Skeletal muscle cell (primary cell): ENCODE results near the gene C7.

Experiments
- DNase-seq: peaks from one replicate; pipeline ENCODE4 v3.0.0-alpha.2; 2010; ENCODE audit warnings: low read depth
- H3K4me3 ChIP-seq: 2 replicates; pipeline ENCODE4 v1.5.1; 2011; ENCODE audit warnings: low read depth, mild to moderate bottlenecking, control low read depth, low read length, moderate library complexity

C7 gene

DNA sequence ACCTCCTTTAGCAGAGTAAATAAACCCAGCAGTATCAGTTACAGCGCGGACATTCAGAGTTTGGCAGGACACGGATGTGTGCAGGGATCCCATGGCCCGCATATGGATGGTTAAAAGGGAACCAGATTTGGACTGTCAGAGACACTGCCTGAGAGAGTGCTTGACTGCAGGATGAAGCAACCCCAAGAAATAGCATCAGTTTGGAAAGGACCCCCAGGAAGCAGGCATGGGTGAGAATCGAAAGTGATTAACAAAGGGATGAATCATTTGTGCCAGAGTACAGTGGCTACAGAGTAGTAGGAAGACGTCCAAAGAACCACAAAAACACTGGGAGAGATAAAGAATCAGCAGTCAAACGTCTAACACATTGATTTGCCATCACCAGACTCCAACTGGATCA is 5.5 kb downstream of the C7 start:
- H3K4me3 ChIP-seq: peak overlapping the region; percentile 5
- DNase-seq: peak; percentile 49

DNA sequence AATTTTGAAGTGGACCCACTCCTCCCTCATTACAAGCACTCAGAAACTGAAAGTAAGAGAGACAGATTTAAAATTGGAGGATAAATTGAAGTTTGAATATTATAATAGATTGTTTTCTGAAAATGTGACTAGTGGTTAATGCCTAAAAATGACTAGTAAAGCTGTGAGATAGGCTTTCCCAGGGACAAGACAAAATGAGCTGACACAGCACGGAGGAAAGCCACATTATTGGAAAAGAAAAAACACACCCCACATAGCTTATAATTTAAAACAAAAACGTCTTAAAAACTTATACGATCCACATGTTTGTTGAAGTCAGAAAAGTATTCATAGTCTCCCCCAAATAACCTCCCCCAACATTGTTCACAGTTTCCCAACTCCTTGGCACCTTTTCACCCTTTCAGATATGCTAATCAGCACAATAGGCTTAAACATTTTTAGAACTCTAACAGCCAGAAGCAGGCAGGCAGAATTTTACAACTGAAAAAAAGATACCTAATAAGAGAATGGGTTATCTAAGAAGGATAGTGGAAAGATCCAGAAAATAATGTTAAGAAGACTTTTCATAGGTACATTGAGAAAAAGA is 6.1 kb downstream of the C7 start:
- no peak for DNase-seq
- H3K4me3 ChIP-seq: peak overlapping the region; percentile 5

DNA sequence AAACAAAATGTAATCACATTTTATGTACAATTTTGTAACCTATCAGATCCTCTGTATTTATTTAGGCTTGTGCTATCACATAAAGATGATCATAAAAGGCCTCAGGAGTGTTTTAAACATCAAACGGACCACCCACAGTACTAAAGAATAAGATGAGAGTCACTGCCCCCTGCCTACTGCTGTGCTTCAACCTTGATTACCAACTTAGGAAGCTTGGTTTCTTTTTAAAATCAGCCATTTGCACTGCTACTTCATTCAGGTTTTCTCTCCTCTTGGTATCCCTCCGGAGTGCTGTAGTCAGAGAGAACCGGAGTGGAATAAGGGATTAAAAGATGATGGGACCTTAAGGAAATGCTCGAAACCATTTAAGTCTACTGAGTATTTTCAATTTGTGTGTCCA is 6.9 kb downstream of the C7 start:
- H3K4me3 ChIP-seq: no peak overlapping the region
- DNase-seq: no peak

DNA sequence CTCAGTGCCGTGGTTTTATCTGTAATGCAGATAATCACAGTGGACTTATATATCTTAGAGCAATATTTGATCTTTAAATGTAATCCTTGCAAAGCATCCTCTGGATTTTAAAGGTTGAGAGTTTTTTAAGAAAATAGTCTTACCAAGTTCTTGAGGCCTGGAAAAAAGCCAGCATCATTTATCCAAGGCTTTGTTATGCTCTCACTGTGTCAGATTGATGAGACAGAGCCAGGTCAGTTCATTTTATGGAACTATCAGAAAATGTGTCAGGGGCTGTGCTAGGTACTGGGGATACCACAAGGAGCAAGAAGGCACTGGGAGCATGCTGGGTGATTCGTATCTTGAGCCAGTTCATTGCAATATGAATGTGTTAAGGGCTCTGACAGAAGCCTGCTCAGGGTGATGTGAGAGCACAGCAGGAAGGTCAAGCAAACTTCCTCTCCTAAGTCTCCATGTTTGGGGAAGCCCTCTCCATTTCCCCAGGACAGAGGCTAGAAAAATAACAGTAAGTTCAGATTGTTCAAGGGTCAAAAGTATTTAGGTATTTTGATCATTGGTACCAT is 19.7 kb downstream of the C7 start:
- DNase-seq: no peak
- no peak overlapping the region for H3K4me3 ChIP-seq

DNA sequence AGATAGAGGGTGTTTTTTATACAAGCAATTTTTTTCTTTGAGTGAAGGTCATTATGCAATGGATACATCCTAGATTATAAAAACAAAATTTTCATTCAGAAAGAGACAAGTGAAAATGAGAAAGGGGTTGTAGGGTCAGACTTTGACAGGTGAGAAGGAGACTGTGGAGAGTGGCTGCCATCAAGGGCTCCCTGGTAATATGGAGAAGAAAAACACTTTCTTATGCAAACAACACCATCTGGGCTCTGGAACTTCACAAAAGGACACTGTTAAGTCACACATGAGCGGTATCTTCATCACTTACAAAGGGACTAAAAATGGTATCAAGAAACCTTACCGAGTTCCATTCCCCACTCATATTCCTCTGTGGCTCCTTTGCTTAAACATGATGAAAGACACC is 23.5 kb downstream of the C7 start:
- no peak overlapping the region for H3K4me3 ChIP-seq
- no peak for DNase-seq

DNA sequence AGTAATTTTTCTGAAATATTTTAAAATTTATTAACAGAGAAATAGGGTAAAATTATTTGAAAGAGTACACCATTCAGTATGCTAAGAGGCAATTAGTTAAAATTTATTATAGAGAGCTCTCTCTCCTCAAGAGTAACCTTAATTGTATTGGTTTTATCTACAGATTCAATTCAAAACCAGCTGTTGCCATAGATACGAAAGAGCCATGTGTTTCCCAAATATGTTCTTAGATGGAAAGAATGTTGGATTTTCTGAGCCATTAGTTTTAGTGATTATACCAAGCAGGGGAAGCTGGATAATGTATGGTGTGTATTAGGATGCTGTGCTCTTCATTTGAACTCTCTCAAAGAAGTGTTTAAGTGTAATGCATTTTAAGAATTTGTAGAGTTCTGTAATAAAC is 27.8 kb downstream of the C7 start:
- no peak for DNase-seq
- H3K4me3 ChIP-seq: no peak overlapping the region

DNA sequence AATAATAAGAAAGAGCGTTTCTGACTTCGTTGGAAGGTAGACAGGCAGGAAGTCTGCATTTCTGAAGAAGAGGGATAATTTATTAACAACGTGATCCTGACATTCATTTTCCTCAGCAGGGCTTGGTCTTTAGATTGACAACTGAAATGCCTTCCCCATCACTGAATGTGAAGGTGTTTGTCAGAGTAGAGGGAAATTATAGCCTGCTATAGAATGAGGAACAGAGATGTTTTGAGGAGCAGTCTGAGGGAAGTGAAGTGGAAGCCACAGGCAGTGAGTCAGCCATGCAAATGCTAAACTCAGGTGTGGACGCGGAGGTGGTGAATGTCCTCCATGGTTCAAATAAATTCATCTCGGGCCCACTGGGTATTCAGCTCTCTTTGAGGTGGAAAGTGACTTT is 30.5 kb downstream of the C7 start:
- no peak overlapping the region for H3K4me3 ChIP-seq
- no peak for DNase-seq

DNA sequence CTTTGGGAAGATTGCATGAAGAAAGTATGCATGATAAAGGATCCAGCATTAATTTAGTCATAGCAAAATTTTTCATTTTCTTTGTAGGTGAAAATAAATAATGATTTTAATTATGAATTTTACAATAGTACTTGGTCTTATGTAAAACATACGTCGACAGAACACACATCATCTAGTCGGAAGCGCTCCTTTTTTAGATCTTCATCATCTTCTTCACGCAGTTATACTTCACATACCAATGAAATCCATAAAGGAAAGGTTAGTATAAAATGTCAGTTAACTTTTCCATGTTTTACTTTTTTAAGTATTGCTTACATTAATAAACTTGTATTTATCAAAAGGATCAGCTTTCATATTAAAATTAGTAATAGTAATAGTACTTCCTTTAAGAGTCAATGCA is 35.8 kb downstream of the C7 start:
- no peak overlapping the region for H3K4me3 ChIP-seq
- no peak for DNase-seq

DNA sequence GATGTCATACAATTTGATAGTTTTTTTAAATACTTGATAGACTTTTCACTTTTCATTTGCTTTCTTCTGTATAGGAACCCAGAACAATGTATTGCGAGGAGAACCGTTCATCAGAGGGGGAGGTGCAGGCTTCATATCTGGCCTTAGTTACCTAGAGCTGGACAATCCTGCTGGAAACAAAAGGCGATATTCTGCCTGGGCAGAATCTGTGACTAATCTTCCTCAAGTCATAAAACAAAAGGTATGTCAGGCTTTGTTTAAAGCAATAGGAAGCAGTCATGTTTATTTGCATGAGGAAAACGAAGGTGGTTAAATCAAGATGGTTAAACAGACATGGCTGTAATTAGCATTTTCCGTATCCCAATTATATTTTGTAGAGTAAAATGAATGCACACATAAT is 46.0 kb downstream of the C7 start:
- no peak overlapping the region for H3K4me3 ChIP-seq
- no peak for DNase-seq

DNA sequence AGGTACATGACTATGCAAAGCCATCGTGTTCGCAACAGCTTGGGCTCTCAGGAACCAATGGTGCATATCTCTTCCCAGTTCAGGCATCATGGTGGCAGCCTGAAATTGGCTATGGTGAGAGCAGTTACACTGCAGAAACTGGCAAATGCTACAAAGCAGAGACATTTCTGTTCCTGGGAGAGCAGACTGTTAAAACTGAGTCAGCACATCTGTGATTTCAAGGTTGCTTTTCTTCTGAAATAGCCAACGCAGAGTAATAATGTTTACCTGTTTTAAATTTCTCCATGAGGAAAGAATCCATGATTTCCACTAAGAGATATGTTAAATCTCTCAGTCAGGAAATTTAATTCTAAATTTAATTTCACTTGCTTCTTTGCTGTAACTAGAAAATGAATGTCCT is 47.8 kb downstream of the C7 start:
- DNase-seq: no peak
- H3K4me3 ChIP-seq: no peak overlapping the region

DNA sequence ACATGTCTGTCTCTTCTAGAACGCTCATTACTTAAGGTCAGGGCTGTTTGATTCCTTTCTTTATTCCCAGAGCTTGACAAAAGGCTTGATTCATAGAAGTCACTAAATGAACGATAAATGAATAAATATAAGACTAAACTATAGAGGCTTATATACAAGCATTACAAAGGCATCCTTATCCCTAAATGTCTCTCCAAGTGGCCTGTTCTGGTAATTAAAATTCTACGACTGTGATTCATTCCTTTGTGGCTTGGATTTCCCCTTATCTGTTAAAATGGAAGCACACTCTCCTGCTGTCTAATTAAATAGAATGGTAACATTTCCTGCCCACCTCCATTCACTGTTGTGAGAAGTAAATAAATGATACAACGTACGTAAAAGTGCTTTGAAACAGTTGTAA is 49.5 kb downstream of the C7 start:
- no peak overlapping the region for H3K4me3 ChIP-seq
- no peak for DNase-seq

DNA sequence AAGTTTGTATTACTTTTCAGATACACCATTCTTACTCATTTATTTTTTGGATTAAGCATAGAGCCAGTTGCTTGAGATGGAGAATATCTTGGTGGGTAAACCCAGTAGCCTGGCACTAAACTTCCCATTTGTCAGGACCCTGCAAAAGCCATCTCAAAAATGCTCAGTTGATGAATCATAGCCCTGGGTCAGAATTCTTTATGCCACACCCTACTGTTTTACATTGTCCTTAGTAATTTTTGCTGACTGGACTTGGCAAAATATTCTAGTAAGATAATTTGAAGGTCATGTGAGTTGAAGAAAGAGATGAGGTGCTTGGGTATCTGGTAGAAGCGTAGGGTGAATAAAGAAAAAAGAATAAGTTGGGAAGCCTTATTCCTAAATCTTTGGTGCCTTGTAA is 50.7 kb downstream of the C7 start:
- no peak for DNase-seq
- H3K4me3 ChIP-seq: no peak overlapping the region

DNA sequence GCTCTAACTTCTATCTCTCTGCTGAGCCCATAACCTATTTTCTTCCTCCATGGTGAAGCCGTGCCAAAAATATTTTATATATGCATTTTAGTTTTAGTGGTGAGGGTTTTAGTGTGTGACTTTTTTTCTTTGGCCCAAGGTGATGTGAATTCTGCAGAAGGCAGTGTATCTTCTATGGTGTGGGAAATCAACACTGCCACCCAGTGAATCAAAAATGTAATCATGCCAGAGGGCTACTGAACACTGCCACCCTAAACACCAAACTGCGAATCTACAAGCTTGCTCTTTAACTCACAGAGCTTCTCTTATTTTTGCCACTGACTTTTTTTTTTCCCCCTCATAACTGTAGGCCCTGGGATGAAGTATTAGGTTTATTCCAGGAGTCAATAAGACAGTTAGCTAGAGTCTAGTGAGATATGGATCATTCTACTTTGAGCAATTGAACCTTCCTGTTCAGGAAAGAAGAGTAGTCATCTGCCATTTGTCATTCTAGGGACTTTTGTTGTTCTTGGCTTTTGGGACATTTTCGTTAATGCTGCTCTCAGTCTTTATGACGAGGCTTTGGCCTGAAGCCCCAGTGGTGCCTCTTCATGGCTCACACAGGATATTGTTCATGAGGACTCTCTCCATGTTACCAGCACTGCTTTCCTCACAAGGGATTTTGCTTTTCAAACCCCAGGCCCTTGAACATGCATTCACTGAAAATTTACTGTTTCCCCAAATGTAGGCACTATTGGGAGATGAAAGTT is 53.1 kb downstream of the C7 start:
- no peak for DNase-seq
- no peak overlapping the region for H3K4me3 ChIP-seq

DNA sequence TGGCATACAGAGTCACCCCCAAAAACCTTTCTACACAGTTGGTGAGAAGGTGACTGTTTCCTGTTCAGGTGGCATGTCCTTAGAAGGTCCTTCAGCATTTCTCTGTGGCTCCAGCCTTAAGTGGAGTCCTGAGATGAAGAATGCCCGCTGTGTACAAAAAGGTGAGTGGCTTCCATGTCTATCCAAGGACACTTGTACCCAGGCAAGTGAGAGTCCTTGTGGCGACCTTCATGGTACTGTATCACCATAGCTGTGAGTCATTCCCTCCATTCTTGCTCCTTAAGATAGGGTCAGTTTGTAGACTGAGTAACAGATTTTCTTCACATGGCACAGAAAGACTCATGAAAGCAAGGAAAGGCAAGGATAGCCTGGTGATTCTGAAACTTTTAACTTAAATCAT is 63.1 kb downstream of the C7 start:
- DNase-seq: no peak
- no peak overlapping the region for H3K4me3 ChIP-seq

DNA sequence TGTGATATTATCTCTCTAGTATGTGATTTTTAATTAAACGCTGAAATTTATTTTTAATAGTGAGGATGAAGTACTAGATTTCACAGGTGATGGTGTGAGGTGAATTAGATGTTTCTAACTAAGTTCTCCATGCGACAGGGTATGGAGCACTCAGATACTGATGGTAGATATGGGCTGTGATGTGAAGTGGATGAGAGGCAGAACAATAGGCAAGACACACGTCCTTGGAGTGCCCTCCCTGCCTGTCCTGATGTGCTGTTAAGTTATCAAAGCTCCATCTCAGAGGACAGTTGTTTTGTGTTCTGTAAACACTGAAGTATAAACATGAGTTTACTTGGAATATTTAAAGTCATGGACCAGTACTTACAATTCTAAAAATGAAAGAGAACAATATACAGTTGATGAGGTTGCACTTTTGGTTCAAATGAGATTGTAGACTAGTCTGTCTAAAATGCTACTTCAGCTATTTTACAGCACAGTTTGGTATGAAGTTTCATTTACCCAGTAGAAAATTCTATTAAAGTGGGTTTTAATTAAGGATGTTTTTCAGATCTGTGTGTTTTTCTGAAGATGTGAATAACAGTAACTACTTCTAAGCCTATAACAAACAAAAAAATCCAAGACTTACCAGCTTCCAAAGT is 64.2 kb downstream of the C7 start:
- no peak overlapping the region for H3K4me3 ChIP-seq
- no peak for DNase-seq

DNA sequence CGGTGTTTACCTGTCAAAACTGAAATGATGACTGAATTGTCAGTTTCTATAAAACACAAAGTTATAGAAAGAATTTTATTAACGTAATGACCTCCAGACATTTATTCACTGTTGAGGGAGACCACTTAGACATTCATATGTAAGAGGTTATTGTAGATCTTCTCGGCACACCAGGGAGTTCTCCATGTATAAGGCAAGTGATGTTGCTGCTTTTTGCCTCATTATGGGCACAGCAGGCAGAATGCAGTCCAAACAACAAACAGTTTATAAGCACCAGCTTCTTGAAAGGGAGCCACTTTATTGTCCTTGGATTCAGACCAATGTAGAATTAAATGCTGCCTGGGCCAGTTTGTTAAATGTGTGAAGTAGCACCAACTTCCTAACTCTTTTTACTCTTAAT is 66.7 kb downstream of the C7 start:
- DNase-seq: no peak
- no peak overlapping the region for H3K4me3 ChIP-seq

DNA sequence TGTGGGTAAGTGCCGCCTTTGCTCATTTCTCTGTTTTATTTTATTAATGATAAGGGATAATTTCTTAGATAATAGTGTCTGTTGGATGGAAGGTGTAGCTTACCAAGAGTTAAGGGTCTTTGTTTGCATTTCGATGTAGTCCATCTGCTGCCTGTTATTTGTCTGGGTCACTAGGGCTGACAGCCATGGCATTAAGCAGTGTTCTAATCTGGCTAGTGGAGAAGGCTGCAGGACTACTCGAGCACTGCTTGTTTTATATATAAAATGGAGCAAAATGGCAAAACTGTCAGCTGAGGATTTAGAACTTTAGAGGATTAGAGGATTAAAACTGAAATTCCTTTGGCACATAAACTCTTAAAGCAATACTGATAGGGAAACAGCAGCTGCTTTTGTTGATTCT is 67.5 kb downstream of the C7 start:
- no peak overlapping the region for H3K4me3 ChIP-seq
- no peak for DNase-seq

DNA sequence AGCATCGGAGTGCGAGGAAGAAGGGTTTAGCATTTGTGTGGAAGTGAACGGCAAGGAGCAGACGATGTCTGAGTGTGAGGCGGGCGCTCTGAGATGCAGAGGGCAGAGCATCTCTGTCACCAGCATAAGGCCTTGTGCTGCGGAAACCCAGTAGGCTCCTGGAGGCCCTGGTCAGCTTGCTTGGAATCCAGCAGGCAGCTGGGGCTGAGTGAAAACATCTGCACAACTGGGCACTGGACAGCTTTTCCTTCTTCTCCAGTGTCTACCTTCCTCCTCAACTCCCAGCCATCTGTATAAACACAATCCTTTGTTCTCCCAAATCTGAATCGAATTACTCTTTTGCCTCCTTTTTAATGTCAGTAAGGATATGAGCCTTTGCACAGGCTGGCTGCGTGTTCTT is 72.1 kb downstream of the C7 start:
- DNase-seq: no peak
- no peak overlapping the region for H3K4me3 ChIP-seq

DNA sequence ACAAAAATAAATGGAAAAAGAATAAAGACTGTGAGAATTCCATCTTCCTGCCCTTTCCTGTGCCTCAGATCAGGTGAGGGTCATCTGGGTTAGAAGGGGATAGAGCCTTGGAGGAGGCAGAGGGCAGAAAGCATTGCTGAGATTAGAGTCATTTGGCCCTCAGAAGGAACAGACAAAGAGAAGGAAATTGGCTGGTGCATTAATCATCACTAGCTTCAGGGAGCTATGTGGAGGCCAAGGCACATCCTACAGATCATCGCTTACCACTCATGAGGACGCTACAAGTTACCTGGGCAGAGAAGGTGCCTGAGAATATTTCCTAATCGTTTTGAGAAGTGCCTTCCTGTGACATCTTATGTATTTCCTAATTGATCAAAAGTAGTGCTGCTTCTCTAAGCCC is 74.5 kb downstream of the C7 start:
- no peak for DNase-seq

DNA sequence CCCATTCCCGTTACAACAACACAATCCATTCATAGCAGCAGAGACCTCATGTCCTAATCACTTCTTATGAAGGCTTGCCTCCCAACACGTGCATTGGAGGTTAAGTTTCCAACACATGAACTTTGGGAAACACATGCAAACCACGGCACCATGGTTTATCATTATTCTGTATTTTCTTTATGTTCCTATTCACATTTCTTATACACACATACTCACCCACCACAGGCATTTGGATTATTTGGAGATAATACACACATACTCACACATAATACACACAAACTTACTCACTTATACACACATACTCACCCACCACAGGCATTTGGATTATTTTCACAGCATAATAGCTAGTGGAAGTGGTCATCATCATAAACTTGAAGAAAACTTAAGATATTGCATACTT is 75.6 kb downstream of the C7 start:
- DNase-seq: no peak

More for the DNA sequence above, 74.5 kb downstream of the C7 start:
- H3K4me3 ChIP-seq: no peak overlapping the region

DNA sequence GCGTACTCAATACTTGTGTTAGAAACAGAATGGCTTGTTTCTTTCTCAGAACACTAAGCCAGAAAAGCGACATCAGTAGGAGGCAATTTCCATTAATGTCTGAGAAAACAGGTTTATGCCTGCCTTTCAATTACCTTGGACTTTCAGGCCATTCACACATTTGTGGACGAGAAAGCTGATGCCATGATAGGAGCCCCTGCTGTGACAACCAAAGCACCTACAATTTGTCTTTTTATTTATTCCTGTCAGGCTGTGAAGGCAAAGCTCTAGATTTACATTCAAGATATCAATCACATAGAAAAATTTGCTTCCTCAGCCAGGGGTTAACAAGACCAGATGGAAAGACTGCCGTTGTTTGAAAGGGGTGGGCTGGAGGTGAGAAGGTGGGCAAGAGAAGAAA is 76.2 kb downstream of the C7 start:
- no peak for DNase-seq
- H3K4me3 ChIP-seq: no peak overlapping the region

More for the DNA sequence above, 75.6 kb downstream of the C7 start:
- H3K4me3 ChIP-seq: no peak overlapping the region
